MM.1S (cell line): ENCODE results near the gene TSPOAP1.

ENCODE experiments used
- EZH2 ChIP-seq: fragments of 300-600 bp; sonication (generic); optimal IDR thresholded peaks from 2 replicates; pipeline ENCODE3; 2017; ENCODE audit warnings: low read depth, mild to moderate bottlenecking, antibody characterized with exemption, low read length, mixed read lengths
- TF ChIP-seq, protein P1 (sequence below): fragments of 300-600 bp; sonication (generic); IDR thresholded peaks from 2 replicates; pipeline ENCODE4 v1.5.1; 2016; ENCODE audit warnings: antibody characterized with exemption, low read length, mixed read lengths

- TF ChIP-seq, protein P1, sequence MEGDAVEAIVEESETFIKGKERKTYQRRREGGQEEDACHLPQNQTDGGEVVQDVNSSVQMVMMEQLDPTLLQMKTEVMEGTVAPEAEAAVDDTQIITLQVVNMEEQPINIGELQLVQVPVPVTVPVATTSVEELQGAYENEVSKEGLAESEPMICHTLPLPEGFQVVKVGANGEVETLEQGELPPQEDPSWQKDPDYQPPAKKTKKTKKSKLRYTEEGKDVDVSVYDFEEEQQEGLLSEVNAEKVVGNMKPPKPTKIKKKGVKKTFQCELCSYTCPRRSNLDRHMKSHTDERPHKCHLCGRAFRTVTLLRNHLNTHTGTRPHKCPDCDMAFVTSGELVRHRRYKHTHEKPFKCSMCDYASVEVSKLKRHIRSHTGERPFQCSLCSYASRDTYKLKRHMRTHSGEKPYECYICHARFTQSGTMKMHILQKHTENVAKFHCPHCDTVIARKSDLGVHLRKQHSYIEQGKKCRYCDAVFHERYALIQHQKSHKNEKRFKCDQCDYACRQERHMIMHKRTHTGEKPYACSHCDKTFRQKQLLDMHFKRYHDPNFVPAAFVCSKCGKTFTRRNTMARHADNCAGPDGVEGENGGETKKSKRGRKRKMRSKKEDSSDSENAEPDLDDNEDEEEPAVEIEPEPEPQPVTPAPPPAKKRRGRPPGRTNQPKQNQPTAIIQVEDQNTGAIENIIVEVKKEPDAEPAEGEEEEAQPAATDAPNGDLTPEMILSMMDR = peak; percentile 31
- TF ChIP-seq EZH2 = no peak
Observed at GRCh38 chr17:58254803-58255202, 73.8 kb downstream of the TSPOAP1 start.
